Pancreas (tissue), 10 donors: ENCODE data around the gene AAK1. TPM values are rescaled to one million over a fixed set of nuclear protein-coding genes. Genes with fewer than 3 reads are reported as not detected.
A peak's percentile ranks its signal among the peaks of the same experiment; 100 is the strongest.

Source experiments
- ATAC-seq, 4 donors: fragments of 200-7000 bp; cut with Tn5 transposase; one replicate each; pipeline versions ENCODE4 v1.8.0 to v1.9.1; 2020; ENCODE audit warnings: mild to moderate bottlenecking in 4 of 4, moderate library complexity in 4 of 4
- DNase-seq, 6 donors: peaks; one replicate each; pipeline ENCODE4 v3.0.0-alpha.2; 2020
- FAIRE-seq: peaks from 2 replicates; lab custom pipeline; 2012; peaks lifted over from hg19 to GRCh38; lab: Jason Lieb, UNC
- H3K27ac ChIP-seq, 4 donors: fragments of 200-600 bp; sonication (generic); 1 replicate in 3 of 4; 2 replicates in 1 of 4; pipeline versions ENCODE4 v1.5.0 to v1.8.0; 2020
- H3K27me3 ChIP-seq, 4 donors: fragments of 200-600 bp; one replicate each; pipeline ENCODE4 v1.8.0; 2021
- H3K36me3 ChIP-seq, 3 donors: fragments of 200-600 bp; sonication (generic) in 1 of 3; one replicate each; pipeline versions ENCODE4 v1.5.0 to v1.8.0; 2020 to 2021
- H3K4me1 ChIP-seq, 3 donors: fragments of 200-600 bp; one replicate each; pipeline ENCODE4 v1.8.0; 2021
- H3K4me3 ChIP-seq, 4 donors: fragments of 200-600 bp; sonication (generic) in 2 of 4; one replicate each; pipeline versions ENCODE4 v1.5.0 to v1.8.0; 2020 to 2021
- H3K9me3 ChIP-seq, 4 donors: fragments of 200-600 bp; one replicate each; pipeline ENCODE4 v1.8.0; 2021
- WGBS, 2 donors: extraction: QIAGEN DNeasy Blood & Tissue Kit; methylation state at CpG; one replicate each; pipeline ENCODE4 v1.1.7; 2013; 5-methylcytosine and 5-hydroxymethylcytosine counted together
- intact Hi-C, 3 donors: fragments of 100-400 bp; cut with DNase I; formaldehyde crosslinking; loops; one replicate each; pipeline versions ENCODE4 v1.11.1 to v1.14.2; 2022
- polyA plus RNA-seq, 2 donors: library from polyadenylated mRNA; stranded (reverse); fragments of 200-250 nt; gene quantifications; one replicate each; pipeline ENCODE4 v1.2.3, GENCODE V29; 2013
- total RNA-seq, 6 donors: library from RNA; stranded (reverse); fragmentation: NEBNext Ultra II Directional in 4 of 6; extraction: Animal tissue kit (Norgen Biotek cat#: 25700) in 4 of 6; gene quantifications; one replicate each; pipeline versions ENCODE4 v1.2.1 to v1.2.4, GENCODE V29; 2021 to 2023
- TF ChIP-seq, protein P1 (sequence below), 4 donors: fragments of 200-600 bp; sonication (generic) in 3 of 4; IDR thresholded peaks; one replicate each; pipeline versions ENCODE4 v1.5.0 to v1.8.0; 2021; ENCODE audit warnings: antibody characterized with exemption in 4 of 4
- donor health status: healthy with polysubstance abuse.
- donor health status: DM: no; HTN: no; CAD: no; lungs with moderate emphysema.
- donor health status: DM: no; HTN: no; CAD: no.
- donor health status: control.
- donor health status: control.
- donor health status: Bipolar disorder and iron deficiency.
- donor health status: DM: yes; HTN: yes; CAD: no.
- donor health status: DM: no; HTN: no; CAD: no.
- donor health status: DM: no; HTN: no; CAD: no.
- donor health status: DM: yes; HTN: yes; CAD: no.

The AAK1 gene
- total and polyA plus RNA-seq, 8 donors = 20.6 to 45.1 (median 32.5) TPM

DNA sequence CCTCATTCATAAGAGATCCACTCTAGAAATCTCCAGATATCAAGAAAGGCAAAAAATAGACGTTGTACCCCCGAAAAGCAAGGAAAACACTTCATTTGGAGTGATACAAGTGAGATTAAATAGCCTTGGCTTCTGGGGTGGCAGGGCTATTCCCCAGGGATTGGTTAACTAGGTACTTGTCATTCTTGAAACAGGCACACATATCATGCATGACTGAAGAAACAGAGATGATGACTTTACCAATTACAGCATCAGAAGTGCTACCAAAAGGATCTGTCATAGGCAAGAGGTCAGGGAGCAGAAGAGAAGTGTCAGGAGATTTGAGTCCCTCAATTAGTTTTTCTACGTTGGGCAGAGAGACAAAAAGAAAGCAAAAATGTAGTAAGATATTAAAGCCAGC is 161.1 kb downstream of the AAK1 start:
- TF ChIP-seq, protein P1, sequence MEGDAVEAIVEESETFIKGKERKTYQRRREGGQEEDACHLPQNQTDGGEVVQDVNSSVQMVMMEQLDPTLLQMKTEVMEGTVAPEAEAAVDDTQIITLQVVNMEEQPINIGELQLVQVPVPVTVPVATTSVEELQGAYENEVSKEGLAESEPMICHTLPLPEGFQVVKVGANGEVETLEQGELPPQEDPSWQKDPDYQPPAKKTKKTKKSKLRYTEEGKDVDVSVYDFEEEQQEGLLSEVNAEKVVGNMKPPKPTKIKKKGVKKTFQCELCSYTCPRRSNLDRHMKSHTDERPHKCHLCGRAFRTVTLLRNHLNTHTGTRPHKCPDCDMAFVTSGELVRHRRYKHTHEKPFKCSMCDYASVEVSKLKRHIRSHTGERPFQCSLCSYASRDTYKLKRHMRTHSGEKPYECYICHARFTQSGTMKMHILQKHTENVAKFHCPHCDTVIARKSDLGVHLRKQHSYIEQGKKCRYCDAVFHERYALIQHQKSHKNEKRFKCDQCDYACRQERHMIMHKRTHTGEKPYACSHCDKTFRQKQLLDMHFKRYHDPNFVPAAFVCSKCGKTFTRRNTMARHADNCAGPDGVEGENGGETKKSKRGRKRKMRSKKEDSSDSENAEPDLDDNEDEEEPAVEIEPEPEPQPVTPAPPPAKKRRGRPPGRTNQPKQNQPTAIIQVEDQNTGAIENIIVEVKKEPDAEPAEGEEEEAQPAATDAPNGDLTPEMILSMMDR (IDR thresholded peaks at IDR 0.05) = no peak
- Histone ChIP-seq H3K9me3 (no peaks in the 10 kb centered on the region), H3K4me3 (no peak overlapping the region), H3K4me1 (peaks cover 15 to 27% (median 17%) of the 10 kb centered on the region in 3 donors), H3K27ac (no peak overlapping the region), H3K27me3 (no peaks in the 10 kb centered on the region), H3K36me3 (no peaks in the 10 kb centered on the region)
- no peak for DNase-seq
- intact Hi-C loops = no loop called here
- 80 to 82% methylated on average over 3 of the region's 3 CpGs for WGBS, 2 donors
- no peak for ATAC-seq
- FAIRE-seq = no peak

DNA sequence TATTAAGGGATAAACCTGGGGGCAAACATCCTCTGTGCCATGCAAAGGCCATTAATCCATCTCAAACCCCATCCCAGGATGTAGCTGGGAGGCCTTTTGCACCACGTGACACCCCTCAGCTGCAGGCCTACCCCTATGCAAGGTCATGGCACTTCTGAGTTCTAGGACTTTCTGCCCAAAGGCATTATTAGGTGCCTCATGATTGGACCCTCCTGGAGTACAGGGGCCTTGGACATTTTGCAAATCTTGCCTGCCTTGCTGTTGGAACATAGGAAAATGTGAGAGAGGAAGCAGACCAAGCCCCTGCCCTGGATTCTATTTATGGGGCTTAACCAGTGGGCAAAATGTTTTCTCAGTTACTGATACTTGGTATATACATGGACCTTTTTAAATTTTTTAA is 162.1 kb downstream of the AAK1 start:
- Histone ChIP-seq H3K4me3 (no peak overlapping the region), H3K4me1 (peaks cover 15 to 27% (median 17%) of the 10 kb centered on the region in 3 donors), H3K36me3 (no peaks in the 10 kb centered on the region), H3K27me3 (no peaks in the 10 kb centered on the region), H3K27ac (no peak overlapping the region), H3K9me3 (no peaks in the 10 kb centered on the region)
- DNase-seq (no peak), FAIRE-seq (no peak), ATAC-seq (no peak)
- intact Hi-C loops = no loop called here
- TF ChIP-seq, protein P1 (IDR thresholded peaks at IDR 0.05) = no peak
- 95 to 96% methylated on average over 1 of the region's 1 CpG for WGBS, 2 donors

DNA sequence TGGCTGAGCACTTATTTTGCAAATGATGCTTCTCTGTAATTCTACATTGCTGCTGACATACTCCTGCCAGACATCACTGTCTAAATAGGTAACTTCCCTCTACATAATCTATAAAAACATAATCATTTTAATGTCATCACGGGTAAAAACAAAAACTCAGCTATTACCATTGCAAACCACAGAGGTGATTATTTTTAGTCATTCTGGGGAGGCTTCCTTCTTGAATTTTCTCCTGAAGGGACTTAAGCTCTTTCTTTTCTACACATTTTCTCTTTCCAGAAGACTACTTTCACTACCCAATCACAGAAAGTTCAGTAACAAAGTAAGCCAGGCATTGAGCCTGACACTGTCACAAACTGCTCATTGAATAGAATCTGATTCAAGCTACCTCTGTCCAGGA is 165.9 kb downstream of the AAK1 start:
- Histone ChIP-seq H3K4me1 (peaks cover 0 to 16% (median 0%) of the 10 kb centered on the region in 3 donors), H3K9me3 (no peaks in the 10 kb centered on the region), H3K27ac (no peak overlapping the region), H3K4me3 (no peak overlapping the region), H3K27me3 (no peaks in the 10 kb centered on the region), H3K36me3 (no peaks in the 10 kb centered on the region)
- ATAC-seq = no peak
- no peak for DNase-seq
- intact Hi-C loops = no loop called here
- no peak for FAIRE-seq
- TF ChIP-seq, protein P1 (IDR thresholded peaks at IDR 0.05) = no peak
- 69 to 92% methylated on average over 1 of the region's 1 CpG for WGBS, 2 donors

- Histone ChIP-seq H3K27me3 (no peaks in the 10 kb centered on the region), H3K4me3 (no peak overlapping the region), H3K9me3 (no peaks in the 10 kb centered on the region), H3K4me1 (peaks cover 0 to 16% (median 10%) of the 10 kb centered on the region in 3 donors), H3K27ac (no peak overlapping the region), H3K36me3 (no peaks in the 10 kb centered on the region)
- intact Hi-C loops = no loop called here
- 78 to 86% methylated on average over 2 of the region's 2 CpGs for WGBS, 2 donors
- DNase-seq (no peak), ATAC-seq (no peak), FAIRE-seq (no peak)
- TF ChIP-seq, protein P1 (IDR thresholded peaks at IDR 0.05) = no peak
Observed at GRCh38 chr2:69474688-69475087, 168.9 kb downstream of the AAK1 start.

GRCh38 chr2:69471793-69472192 is 171.7 kb downstream of the AAK1 start:
- ATAC-seq (peak; percentile 51 to 75 (median 64)), FAIRE-seq (no peak)

More at GRCh38 chr2:69471793-69472192, 171.7 kb downstream of the AAK1 start:
- Histone ChIP-seq H3K4me1 (peaks cover 0 to 16% (median 10%) of the 10 kb centered on the region in 3 donors), H3K27ac (peak overlapping the region in 1 of 4 donors; percentile 57), H3K9me3 (no peaks in the 10 kb centered on the region), H3K4me3 (no peak overlapping the region), H3K27me3 (no peaks in the 10 kb centered on the region), H3K36me3 (no peaks in the 10 kb centered on the region)
- intact Hi-C loops = no loop called here
- WGBS, 2 donors = 38% methylated on average over 2 of the region's 2 CpGs
- no peak for DNase-seq
- TF ChIP-seq, protein P1 (IDR thresholded peaks at IDR 0.05) = no peak
